Lung (tissue), 12 donors: Measurements from ENCODE around the gene MIER2. TPM values are rescaled to one million over a fixed set of nuclear protein-coding genes. Genes with fewer than 3 reads are reported as not detected.

ENCODE experiments used
- ATAC-seq: fragments of 200-7000 bp; cut with Tn5 transposase; one replicate; pipeline ENCODE4 v1.9.1; 2020; ENCODE audit warnings: moderate number of reproducible peaks; ENCODE audit not compliant: insufficient read depth, low FRiP score
- DNase-seq, 3 donors: peaks; one replicate each; pipeline ENCODE4 v3.0.0-alpha.2; 2013 to 2017
- H3K27ac ChIP-seq, 2 donors: one replicate each; pipeline ENCODE4 v1.5.1; 2013; ENCODE audit warnings: mild to moderate bottlenecking in 2 of 2, moderate library complexity in 2 of 2, control low read depth in 1 of 2, inconsistent platforms in 1 of 2, low read depth in 1 of 2, low read length in 1 of 2
- H3K27me3 ChIP-seq, 3 donors: one replicate each; pipeline ENCODE4 v1.5.1; 2013; ENCODE audit warnings: low read length in 2 of 3; ENCODE audit not compliant: control insufficient read depth in 3 of 3, insufficient read depth in 3 of 3
- H3K36me3 ChIP-seq, 4 donors: one replicate each; pipeline ENCODE4 v1.5.1; 2013; ENCODE audit warnings: low read length in 4 of 4, mild to moderate bottlenecking in 1 of 4, moderate library complexity in 1 of 4; ENCODE audit not compliant: control insufficient read depth in 4 of 4, insufficient read depth in 4 of 4
- H3K4me1 ChIP-seq, 5 donors: one replicate each; pipeline ENCODE4 v1.5.1; 2013; ENCODE audit warnings: low read length in 5 of 5, mild to moderate bottlenecking in 2 of 5, moderate library complexity in 1 of 5; ENCODE audit not compliant: control insufficient read depth in 5 of 5, insufficient read depth in 5 of 5
- H3K4me3 ChIP-seq: one replicate; pipeline ENCODE4 v1.5.1; 2013; ENCODE audit warnings: mild to moderate bottlenecking, control low read depth, moderate library complexity
- H3K9ac ChIP-seq, 2 donors: one replicate each; pipeline ENCODE4 v1.5.1; 2013; ENCODE audit warnings: low read length in 2 of 2, control low read depth in 1 of 2; ENCODE audit not compliant: insufficient read depth in 1 of 2
- H3K9me3 ChIP-seq, 4 donors: one replicate each; pipeline ENCODE4 v1.5.1; 2013; ENCODE audit warnings: low read length in 3 of 4, mild to moderate bottlenecking in 1 of 4, moderate library complexity in 1 of 4; ENCODE audit not compliant: control insufficient read depth in 4 of 4, insufficient read depth in 3 of 4
- CTCF ChIP-seq: IDR thresholded peaks from 2 replicates; pipeline ENCODE4 v1.5.1; 2012; ENCODE audit warnings: mild to moderate bottlenecking; ENCODE audit errors: control extremely low read depth, extremely low read depth
- WGBS, 2 donors: extraction: QIAGEN DNeasy Blood & Tissue Kit; methylation state at CpG; one replicate each; pipeline ENCODE4 v1.1.7; 2013; 5-methylcytosine and 5-hydroxymethylcytosine counted together
- polyA plus RNA-seq, 2 donors: library from polyadenylated mRNA; stranded (reverse); fragments of 200-250 nt; gene quantifications; one replicate each; pipeline ENCODE4 v1.2.1, GENCODE V29; 2013
- total RNA-seq, 2 donors: library from RNA; depleted of rRNA in 1 of 2; stranded (reverse); fragments of >200 nt in 1 of 2; gene quantifications; one replicate each; pipeline ENCODE4 v1.2.1, GENCODE V29; 2014 to 2021
- donor health status: control.
- donor health status: control.
- donor health status: Bipolar disorder and iron deficiency.
- donor health status: healthy.
- donor health status: DM: yes; HTN: yes; CAD: no.

Gene MIER2
- total and polyA plus RNA-seq, 4 donors = 19.4 to 34.9 (median 28.3) TPM

- Histone ChIP-seq H3K4me3 (no peak overlapping the region), H3K27ac (no peak overlapping the region), H3K36me3 (no peaks in the 10 kb centered on the region), H3K4me1 (peaks cover 0 to 2% (median 0%) of the 10 kb centered on the region in 5 donors), H3K27me3 (peaks cover 0 to 14% (median 5%) of the 10 kb centered on the region in 3 donors), H3K9me3 (peaks cover 0 to 2% (median 0%) of the 10 kb centered on the region in 4 donors), H3K9ac (no peak overlapping the region)
- TF ChIP-seq CTCF = no peak
- no peak for ATAC-seq
- 93 to 94% methylated on average over 8 of the region's 8 CpGs for WGBS, 2 donors
- DNase-seq = no peak
Observed at GRCh38 chr19:376111-376470, 31.5 kb upstream of the MIER2 start.

DNA sequence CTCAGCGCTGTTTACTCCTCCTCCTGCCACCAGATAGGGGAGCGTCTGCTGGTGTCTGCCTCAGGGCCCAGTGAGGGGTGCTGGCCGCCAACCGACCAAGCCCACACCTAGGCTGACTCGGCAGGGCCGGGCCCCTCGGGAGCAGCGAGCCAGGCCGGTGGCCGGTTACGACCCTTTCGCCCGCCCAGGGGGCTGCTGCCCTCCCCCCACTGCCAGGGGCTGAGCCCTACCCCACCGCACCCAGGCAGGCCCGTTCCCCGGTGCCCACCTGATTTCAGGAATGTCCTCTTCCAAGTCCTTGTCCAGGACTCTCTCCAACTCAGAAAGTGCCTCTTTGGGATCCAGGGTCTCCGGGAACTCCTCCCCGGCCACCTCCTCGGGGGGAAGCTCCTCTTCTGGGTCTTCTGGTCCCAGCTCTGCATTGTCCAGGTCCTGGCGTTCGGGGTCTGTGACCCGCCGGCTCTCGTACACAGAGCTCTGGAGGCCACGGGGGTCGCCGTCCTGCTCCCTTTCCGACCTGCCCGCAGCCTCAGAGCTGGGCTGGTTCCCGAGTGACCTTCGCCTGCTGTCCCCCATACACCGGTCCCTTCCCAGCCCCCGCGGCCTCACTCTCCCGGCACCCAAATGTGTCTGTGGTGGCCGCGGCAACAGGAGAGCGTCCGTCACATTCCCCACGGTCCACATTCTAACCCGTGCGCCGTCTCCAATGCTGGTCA, 31.0 kb upstream of the MIER2 start:
- peaks cover 0 to 2% (median 0%) of the 10 kb centered on the region in 5 donors for H3K4me1 ChIP-seq
- no peak overlapping the region for H3K4me3 ChIP-seq
- H3K9me3 ChIP-seq = peaks cover 0 to 2% (median 0%) of the 10 kb centered on the region in 4 donors
- WGBS, 2 donors = 80% methylated on average over 43 of the region's 43 CpGs
- H3K9ac ChIP-seq = no peak overlapping the region
- ATAC-seq = no peak
- no peak for DNase-seq
- no peak for TF ChIP-seq CTCF
- no peaks in the 10 kb centered on the region for H3K36me3 ChIP-seq
- peaks cover 0 to 14% (median 5%) of the 10 kb centered on the region in 3 donors for H3K27me3 ChIP-seq
- no peak overlapping the region for H3K27ac ChIP-seq

GRCh38 chr19:374886-375235, 30.3 kb upstream of the MIER2 start:
- no peak overlapping the region for H3K4me3 ChIP-seq
- H3K9ac ChIP-seq = no peak overlapping the region
- DNase-seq = no peak
- H3K4me1 ChIP-seq = peaks cover 0 to 2% (median 0%) of the 10 kb centered on the region in 5 donors
- H3K9me3 ChIP-seq = peaks cover 0 to 2% (median 0%) of the 10 kb centered on the region in 4 donors
- 69 to 71% methylated on average over 17 of the region's 17 CpGs for WGBS, 2 donors
- TF ChIP-seq CTCF = no peak
- H3K36me3 ChIP-seq = no peaks in the 10 kb centered on the region
- no peak overlapping the region for H3K27ac ChIP-seq
- H3K27me3 ChIP-seq = peaks cover 0 to 14% (median 5%) of the 10 kb centered on the region in 3 donors
- no peak for ATAC-seq
